ENCODE results near the gene MDFIC.

The MDFIC gene

DNA sequence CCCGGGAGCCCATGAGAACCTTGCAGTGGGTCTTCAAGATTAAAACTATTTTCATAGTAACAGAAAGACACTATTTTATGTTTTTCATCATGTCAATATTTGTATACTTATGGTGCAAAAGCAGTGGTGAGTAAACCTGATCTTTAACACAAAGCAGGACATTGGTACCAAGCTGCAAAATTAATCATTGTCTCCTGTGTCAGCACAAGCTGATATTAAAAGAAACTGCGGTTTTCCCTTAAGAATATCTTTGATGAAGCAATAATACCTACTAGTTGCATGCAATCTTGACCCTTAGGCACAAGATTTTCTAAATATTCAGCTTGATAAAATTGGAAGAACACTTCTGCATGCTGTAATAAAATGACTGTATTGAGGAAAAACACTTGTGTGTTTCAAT is 121.7 kb downstream of the MDFIC start:
- DNase-seq: no peak

- no peak for DNase-seq
Observed at GRCh38 chr7:115044224-115044623, 122.3 kb downstream of the MDFIC start.

DNA sequence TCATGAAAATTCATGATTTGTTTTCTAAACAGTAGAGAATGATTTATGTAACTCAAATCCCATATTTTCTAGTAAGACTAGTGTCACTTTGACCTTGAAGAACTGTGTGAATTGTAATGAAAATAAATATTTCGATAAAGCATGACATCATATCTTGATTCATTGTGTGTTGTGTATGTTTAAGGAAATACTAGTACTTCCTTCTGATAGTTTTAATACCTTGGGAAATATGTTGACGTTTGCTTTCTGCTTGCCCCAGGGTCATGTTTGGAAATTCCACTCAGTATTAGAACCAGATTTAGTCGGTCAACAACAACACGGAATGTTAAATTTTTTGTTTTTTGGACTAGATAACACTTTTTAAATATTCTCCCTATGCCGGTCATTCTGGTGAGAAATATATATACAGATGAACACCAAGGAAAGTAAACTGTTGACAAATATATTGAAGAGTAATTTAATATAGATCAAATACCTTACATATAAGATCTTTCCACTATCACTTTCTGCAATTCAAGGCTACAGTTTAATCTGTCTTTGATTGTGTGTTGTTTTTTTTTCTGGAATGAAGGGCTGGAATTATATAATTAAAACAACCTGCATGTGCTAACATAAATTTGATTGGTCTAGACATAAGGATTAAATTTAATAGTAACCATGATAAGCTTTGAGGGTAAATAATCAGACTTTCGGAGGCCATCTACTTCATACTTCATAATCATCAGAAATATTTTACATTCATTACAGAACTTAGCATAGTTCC is 126.2 kb downstream of the MDFIC start:
- DNase-seq: peak; percentile 9

GRCh38 chr7:115052706-115053105 is 130.8 kb downstream of the MDFIC start:
- no peak for DNase-seq

DNA sequence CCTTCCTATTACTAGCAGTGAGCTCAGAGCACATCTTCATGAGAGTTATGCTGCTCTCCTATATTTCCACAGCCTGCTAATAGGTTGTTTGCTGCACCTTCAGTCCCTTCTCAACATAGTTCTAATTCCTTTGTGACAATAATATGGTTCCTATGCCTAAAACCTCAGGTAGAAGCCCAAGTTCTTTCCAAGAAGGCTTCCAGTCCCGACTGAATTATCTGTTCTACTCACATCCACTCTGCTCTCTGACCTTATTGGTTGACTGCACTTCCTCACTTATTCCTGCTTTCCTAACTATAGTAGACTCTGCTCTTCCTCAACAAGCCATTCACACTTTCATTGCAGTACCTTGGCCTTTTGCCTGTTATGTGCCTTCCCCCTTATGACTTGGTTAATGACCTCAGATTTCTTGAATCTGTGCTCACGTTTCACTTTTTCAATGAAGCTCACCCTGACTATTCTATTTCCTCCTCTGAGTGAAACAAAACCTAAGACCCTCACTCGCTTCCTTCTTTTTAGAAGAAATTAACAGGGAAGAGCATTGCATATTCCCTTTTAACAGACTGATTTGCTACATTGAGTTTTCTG is 132.7 kb downstream of the MDFIC start:
- no peak for DNase-seq

- DNase-seq: no peak
Observed at GRCh38 chr7:115056019-115056418, 134.1 kb downstream of the MDFIC start.

DNA sequence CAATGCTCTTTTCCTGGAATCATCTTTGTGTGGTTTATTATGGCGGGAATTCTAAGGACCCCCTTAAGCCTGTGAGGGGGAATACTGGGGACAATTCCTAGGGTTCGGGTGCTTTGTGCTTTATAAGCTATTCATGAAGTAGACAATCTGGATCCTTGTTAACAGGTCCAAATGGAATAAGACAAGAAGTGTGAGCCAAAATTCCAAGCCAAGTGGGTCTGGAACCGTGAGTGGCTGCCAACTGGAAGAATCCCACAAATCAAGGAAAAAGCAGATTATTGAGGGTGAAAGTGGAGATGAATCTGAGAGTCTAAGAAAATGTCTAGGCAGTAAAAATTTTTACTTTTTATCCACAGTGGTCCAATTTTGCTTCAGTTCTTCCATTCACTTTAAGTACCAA is 136.8 kb downstream of the MDFIC start:
- no peak for DNase-seq

- no peak for DNase-seq
Observed at GRCh38 chr7:115059321-115059720, 137.4 kb downstream of the MDFIC start.

DNA sequence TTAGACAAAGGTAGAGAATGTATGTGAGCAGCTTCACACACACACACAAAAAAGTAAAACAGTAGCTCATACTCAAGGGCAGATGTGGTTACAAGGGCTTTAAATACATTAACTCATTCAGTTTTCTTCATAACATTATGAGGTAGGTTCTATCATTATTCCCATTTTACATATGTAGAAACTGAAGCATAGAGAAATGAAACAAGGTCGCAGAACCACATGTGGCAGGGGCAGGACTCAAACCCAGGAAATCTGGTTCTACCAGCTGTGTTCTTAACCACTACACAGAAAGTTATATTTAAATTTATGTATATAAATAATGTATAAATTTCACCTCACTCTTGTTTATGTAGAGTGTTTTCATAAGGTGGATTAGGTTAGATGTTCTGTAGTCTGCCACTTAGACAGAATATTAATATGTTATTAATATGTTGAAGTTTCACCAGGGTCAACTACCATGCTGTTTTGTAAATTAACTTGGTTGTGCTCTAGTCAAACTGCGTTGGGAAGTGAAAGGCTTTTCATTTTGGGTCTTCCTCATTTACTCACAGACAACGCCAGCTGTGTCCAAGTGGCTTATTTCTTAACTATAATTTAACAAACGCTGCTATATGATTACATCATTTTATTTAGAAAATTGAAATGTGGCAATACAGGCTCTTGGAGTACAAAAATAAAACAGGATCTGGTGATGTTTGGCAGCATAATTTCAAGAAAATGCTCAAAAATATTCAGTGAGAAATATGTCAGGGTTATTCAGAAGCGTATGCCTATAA is 138.4 kb downstream of the MDFIC start:
- DNase-seq: no peak

DNA sequence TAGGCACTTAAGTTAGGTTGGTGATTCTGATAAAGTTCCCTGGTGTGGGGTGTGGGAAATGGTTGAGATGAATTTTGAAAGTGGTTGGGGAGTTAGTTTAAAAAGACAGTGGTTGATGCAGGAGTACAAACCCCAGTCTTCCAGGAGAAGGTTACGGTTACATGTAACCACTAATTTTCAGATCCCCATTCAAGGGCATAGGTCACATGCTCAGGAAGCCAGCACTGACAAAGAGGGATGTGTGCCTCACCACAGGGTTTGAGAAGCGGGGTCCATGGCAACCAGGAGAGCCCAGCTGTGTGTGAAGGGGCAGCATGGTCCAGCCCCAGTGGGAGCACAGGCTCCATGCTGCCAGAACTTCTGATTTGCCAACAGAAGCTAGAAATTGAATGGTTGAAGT is 144.2 kb downstream of the MDFIC start:
- DNase-seq: no peak

DNA sequence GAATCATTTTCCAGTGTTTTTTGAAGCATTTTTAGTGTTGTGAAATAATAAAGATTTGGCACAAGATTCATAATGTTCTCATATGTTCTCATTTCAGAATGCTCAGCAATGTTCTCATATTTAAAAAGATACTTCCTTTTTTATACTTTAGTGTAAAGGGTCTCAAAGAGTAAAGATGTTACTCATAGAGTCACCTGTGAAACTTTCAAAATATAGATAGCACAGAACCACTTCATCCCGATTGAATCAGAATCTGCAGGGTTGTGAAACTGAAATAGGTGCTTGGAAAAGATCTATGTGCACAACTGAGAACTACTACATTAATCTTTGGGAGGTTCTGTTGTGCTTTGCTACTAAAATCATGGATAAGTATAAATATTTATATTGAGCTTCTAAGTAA is 144.7 kb downstream of the MDFIC start:
- no peak for DNase-seq

DNA sequence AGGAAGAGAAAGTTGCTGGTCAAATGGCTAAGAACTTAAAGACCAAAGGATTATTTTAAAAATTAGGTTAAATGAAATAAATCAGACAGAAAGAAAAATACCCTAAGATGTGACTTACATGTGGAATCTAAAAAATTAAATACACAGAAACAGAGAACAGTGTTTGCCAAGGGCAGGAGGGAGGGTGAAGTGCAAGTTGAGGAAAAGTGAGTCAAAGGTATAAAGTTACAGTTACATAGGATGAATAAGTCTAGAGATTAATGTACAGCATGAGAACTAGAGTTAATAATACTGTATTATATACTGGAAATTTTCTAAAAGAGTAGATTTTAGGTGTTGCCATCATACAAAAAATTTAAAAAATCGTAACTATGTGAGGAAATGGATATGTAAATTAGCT is 146.3 kb downstream of the MDFIC start:
- no peak for DNase-seq

All from EL (cell line).